Right ventricle myocardium inferior (tissue), 1 donor: ENCODE results near the gene C17orf78. TPM values are rescaled to one million over a fixed set of nuclear protein-coding genes. Genes with fewer than 3 reads are reported as not detected.
"Not testable (repeated sequence)": the region's sequence is repeated elsewhere in the genome, so short reads cannot be mapped to it uniquely, and the experiment has no call there.

Experiments
- ATAC-seq: fragments of 200-7000 bp; cut with Tn5 transposase; one replicate; pipeline ENCODE4 v1.9.1; 2020; ENCODE audit warnings: mild to moderate bottlenecking, moderate library complexity
- DNase-seq: peaks from one replicate; pipeline ENCODE4 v3.0.0; 2021; ENCODE audit errors: missing footprints
- intact Hi-C: fragments of 100-400 bp; cut with DNase I; formaldehyde crosslinking; loops from one replicate; pipeline ENCODE4 v1.11.0; 2022
- total RNA-seq: library from RNA; stranded (reverse); fragmentation: NEBNext Ultra II Directional; extraction: Animal tissue kit (Norgen Biotek cat#: 25700); gene quantifications from one replicate; pipeline ENCODE4 v1.2.1, GENCODE V29; 2021
- donor health status: DM: no; HTN: yes; CAD: no; lungs with severe emphysema.

C17orf78 gene
- total RNA-seq, 1 donor from 2014 or later, result not detected

DNA sequence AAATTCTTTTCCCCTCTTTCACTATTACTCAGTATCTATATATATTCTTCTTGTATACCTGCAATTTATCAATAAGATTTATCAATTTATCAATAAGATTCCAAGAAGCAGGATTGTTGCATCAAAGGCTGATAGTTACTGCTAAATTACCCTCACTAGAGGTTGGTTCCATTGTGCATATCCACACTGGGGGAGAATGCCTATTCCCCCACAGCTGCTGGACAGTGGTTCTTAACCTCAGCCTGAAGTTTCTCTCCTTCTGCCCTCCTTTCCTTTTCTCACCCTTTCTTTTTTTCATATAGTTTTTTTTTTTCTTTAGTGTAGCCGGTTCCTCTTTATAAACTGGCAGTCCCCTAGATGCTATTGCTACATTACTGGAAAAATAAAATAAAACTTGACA lies 6.3 kb downstream of the C17orf78 start:
- DNase-seq (no peak), ATAC-seq (no peak)
- intact Hi-C loops, result no loop called here

DNA sequence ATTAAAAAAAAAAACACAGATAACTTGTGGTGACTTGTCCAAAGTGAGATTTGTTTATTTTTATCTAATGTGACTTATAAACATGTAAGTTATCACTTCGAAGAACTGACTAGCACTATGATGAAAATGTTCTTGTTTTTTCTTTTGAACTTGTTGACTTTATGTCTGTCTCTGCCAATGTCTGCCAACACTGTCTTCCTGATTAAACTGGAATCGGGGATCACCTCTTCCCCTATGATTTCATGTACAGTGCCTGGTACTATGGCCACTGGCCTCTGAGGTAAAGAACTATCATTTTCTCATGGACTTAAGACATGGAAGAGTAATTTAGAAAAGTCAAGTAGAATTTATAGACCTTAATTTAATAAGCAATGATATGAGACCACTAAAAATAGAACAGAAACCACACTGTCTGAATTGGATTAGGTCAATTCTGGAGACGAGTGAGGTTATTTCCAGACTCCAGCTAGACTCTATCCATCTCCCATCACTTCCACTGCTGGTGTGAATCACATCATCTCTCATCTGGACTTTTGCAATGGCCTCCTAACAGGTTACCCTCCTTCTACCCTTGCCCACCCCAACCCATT lies 8.9 kb downstream of the C17orf78 start:
- ATAC-seq (no peak), DNase-seq (no peak)
- intact Hi-C loops, result no loop called here

DNA sequence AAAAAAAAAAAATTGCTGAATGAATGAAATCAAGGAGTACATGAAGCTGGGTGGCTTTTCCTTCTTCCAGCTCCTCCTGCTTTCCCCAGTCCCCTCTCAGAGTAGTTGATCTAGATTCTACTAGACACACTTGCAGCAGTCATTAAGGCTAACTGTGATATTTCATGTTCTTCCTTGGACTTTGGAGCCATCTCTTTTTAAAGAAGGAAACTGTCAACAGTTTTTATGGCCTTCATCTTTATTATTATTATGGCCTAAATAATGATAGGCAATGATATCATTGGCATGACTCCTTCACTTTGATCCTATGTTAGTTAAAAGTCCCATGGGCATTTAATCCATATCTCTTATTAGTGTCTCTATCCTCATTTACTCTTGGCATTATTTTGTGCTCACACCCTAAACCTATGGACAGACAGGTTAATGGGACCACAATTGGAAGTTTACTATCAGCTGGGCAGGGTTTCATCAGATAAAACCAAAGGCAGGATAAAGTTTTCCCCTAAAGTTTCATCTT lies 9.7 kb downstream of the C17orf78 start:
- ATAC-seq (no peak), DNase-seq (no peak)
- intact Hi-C loops, result no loop called here

DNA sequence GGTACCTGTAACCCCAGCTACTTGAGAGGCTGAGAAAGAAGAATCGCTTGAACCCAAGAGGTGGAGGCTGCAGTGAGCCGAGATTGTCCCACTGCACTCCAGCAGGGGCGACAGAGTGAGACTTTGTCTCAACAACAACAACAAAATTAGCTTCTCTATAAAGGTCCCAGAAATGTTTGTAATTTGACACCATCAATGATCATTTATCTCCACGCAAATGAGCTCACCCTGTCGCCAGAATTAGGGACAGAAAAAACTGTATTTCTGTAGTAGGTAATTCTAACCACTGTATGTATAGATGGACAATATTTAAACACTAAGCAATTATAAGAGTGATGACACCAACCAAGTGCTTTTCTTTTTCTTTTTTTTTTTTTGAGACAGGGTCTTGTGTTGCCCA lies 10.7 kb downstream of the C17orf78 start:
- intact Hi-C loops, result no loop called here
- DNase-seq (no peak), ATAC-seq (no peak)

DNA sequence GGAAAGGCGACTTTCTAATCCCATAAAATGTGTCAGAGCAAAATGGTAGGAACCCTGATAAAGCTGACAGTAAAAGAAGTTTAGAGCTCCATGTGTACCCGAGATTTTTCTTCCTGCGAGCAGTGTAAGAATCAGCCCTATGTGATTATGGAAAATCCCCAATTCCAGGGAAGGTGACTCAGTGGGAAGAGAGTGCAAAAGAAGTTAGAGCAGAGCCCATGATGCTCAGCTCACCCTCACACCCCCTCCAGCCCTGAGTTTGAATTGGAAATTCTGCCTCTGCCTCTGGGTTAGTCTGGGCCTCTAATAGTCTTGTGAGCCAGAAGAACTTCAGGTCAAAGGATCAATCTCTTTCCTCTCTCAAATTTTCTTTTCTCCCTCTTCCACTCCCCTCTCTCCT lies 12.5 kb downstream of the C17orf78 start:
- DNase-seq, result no peak
- ATAC-seq, result no peak
- intact Hi-C loops, result no loop called here

DNA sequence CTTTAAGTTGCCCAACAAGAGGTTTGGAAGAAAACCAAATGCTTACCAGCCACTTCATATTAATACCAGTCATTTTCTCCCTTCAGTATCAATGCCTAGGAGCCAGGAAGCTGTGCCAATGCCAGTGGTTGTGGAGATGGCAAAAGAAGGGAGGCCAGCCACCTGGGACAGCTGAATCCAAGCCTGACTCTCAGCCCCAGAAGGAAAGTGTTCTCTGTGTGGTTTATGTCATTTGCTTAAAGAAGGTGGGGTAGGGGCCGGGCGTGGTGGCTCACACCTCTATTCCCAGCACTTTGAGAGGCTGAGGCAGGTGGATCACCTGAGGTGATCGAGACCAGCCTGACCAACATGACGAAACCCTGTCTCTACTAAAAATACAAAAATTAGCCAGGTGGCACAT lies 13.4 kb downstream of the C17orf78 start:
- intact Hi-C loops, result no loop called here
- no peak for ATAC-seq
- DNase-seq, result no peak

DNA sequence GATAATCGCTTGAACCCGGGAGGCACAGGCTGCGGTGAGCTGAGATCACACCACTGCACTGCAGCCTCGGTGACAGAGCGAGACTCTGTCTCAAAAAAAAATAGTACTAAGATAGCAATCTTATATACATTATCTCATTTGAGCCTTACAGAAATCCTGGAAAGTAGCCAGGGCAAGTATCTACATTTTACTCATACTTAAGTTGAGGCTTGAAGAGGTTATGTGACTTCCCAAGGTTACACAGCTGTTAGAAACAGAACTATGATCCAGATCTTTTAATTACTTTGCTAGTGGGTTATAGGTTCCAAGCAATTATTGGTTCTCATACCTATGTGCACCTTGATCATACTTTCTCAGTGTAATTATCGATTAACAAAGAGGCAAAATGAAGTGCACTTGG lies 15.4 kb downstream of the C17orf78 start:
- intact Hi-C loops, result no loop called here
- DNase-seq (no peak), ATAC-seq (no peak)

DNA sequence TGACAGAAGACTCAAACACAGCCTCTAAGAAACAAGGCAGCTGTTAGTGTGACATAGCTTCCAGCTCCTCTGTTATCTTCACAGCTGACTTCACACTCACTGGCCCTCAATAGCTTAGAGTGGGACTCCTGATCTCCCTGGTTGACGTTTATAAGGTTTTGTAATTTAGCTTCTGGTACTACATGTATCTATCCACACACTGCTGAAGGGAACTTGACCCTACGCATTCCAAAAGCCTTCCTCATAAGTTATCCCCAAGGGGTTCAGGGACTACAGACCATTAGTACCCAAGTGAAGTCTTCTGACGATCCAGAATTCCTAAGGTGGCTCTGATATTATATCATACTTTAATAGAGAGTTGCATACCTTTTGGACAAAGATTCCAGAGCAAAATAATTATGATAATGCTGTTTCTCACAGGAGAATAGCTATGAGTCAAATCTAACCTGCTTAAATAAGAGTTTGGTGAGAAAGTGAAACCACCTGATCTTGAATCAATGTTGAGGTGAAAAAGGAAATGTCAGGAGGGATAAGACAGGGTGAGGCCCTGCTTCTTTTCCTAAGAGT lies 16.3 kb downstream of the C17orf78 start:
- intact Hi-C loops, result no loop called here
- no peak for DNase-seq
- peak; percentile 95 for ATAC-seq

DNA sequence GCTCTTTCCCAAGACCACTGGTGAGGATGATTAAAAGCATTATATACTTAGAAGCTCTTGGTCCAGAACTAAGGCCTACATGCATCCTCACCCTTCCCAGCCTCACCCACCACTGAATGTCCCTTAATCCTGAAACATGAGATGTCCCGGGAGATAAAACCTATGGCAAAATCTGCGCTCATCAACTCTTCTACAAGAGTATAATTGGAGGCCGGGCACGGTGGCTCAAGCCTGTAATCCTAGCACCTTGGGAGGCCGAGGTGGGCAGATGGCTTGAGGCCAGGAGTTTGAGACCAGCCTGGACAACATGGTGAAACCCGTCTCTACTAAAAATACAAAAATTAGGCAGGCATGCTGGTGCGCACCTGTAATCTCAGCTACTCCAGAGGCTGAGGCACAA lies 17.6 kb downstream of the C17orf78 start:
- intact Hi-C loops, result no loop called here
- ATAC-seq (no peak), DNase-seq (no peak)

DNA sequence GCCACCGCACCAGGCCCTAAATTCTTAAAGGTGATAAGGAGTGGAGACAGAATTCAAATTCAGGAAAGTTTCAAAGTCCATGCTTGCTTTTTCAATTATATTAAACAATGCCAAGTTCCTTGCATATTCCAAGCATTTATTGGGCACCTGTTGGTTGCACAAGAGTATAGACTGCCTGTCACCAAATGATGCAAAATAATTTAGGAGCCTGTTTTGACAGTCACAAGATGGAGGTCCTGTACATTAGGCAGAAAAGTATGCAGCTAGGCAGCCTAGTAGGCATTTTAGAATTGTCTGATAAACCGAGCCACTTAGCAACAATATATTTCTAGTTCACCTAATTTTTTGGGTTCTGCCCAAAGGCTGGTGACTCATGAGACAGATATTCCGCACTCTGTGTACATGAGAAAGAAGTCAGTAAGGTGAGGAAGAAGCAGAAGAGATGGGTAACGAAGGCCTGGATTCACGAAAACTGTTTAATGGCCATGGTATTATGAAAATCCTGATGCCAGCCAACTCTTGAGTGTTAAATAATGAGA lies 23.5 kb downstream of the C17orf78 start:
- intact Hi-C loops, result no loop called here
- ATAC-seq (no peak), DNase-seq (no peak)

DNA sequence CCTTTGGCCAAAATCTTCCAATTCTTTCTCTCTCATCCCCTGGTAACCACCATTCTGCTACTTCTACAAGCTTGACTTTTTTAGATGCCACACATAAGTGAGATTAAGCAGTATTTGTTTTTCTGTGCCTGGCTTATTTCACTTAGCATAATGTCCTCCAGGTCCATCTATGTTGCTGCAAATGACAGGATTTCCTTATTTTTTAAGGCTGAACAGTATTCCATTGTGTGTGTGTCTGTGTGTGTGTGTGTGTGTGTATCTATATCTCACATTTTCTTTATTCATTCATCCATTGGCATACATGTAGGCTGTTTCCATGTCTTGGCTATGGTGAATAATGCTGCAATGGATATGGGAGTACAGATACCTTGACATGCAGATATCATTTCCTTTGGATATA lies 24.7 kb downstream of the C17orf78 start:
- intact Hi-C loops, result no loop called here
- DNase-seq (no peak), ATAC-seq (no peak)

DNA sequence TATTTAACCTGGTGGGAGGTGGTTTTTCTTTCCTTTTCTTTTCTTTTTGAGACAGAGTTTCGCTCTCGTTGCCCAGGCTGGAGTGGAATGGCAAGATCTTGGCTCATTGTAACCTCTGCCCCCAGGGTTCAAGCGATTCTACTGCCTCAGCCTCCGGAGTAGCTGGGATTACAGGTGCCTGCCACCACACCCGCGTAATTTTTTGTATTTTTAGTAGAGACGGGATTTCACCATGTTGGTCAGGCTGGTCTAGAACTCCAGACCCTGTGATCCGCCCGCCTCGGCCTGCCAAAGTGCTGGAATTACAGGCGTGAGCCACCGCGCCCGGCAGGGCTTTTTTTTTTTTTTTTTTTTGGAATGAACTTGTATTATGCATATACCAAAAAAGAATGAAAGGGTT lies 29.7 kb downstream of the C17orf78 start:
- ATAC-seq, DNase-seq: not testable (repeated sequence)
- intact Hi-C loops, result loop anchor here (5.0 kb wide), 1 partner anchor 82 kb away; the partner anchor contains the start of gene DUSP14

DNA sequence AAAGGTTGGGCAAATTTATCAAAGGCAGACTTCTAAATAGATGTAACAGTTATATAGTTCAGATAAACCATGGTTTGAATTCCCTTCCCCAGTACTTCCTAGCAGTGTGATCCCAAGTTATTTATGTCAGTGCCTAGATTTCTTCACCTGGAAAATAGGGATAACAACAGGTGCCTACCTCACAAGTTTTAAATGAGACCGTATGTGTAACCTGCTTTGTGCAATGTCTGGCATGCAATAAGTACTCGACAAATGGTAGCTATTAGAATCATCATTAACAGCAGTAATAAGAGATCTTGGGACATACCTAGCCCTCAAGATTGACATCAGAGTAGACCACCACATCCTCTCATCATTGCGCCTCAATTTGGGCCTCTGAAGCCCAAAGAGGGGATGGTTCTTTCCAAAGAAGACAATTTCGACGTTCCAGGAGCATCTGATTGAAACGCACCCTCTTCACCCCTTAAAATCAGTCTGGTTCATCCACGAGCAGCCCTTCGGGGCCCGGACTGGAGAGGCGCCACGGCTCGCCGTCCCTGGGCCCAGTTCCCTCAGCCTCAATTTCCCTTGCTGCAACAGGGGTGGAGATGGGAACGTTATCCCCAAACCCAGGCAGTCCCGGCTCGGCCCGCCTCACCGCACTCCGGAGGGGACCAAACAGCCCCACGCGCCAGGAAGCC lies 30.3 kb downstream of the C17orf78 start:
- intact Hi-C loops, result loop anchor here (2.0 to 5.0 kb wide), 2 partner anchors 47 to 81 kb away; partner anchors contain the start of gene DUSP14
- ATAC-seq (no peak), DNase-seq (no peak)

DNA sequence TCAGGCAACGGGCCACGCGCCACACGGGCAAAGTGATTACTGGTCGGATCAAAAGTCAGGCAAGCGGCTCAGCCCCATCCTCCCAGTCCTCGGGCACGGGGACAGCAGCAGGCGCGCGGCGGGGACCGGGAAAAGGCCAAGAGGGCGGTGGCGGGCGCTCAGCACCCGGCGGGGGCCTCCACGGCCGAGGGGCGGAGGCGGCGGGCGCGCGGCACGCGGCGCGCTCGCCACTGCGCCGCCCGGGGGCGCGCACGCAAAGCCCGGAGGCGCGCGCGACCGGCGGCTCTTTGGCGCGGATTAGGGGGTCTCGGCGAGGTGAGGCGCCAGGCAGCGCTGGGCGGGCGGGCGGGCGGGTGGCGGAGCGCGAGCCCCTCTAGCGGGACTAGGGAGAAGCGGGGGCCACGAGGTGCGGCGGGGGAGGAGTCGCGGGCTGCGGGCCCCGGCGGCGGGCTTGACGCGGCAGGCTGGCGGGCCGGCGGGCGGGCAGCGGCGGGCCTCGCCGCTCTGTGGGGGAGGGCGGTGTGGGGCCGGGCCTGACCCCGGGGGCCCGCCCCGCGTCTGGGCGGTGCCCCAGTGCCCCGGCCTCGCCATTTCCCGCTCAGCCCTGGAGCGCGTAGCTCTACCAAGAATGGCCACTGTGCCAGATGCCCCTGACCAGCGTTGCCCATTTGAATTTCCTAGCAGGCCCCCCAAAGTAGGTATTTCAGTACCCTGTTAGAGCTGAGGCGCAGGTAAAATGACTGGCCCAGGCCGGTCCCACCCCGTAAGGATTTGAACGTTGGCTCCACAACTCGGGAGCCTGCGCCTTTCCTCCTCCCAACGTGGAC lies 31.1 kb downstream of the C17orf78 start, which contains the start of the genes ACACA and TADA2A:
ACACA (minus strand) TSS at position 202 of the 827 bp plus-strand sequence. CDS start 537 bp downstream, outside the sequence.
TADA2A (plus strand) TSS at position 252 of the 827 bp plus-strand sequence. CDS start 4,480 bp downstream, outside the sequence.
- intact Hi-C loops, result loop anchor here (2.0 to 5.0 kb wide), 2 partner anchors 48 to 80 kb away; partner anchors contain the start of gene DUSP14
- DNase-seq, result peak; percentile 90
- peak; percentile 98 for ATAC-seq

DNA sequence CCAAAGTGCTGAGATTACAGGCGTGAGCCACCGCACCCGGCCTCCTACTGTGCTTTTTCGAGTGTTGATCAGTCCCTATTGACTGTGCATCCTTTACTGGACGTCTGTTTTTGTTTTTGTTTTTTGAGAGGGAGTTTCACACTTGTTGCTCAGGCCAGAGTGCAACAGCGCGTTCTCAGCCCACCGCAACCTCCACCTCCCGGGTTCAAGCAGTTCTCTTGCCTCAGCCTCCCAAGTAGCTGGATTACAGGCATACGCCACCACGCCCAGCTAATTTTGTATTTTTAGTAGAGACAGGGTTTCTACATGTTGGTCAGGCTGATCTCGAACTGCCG lies 32.3 kb downstream of the C17orf78 start:
- DNase-seq, ATAC-seq: not testable (repeated sequence)
- intact Hi-C loops, result loop anchor here (5.0 kb wide), 1 partner anchor 79 kb away; the partner anchor contains the start of gene DUSP14

DNA sequence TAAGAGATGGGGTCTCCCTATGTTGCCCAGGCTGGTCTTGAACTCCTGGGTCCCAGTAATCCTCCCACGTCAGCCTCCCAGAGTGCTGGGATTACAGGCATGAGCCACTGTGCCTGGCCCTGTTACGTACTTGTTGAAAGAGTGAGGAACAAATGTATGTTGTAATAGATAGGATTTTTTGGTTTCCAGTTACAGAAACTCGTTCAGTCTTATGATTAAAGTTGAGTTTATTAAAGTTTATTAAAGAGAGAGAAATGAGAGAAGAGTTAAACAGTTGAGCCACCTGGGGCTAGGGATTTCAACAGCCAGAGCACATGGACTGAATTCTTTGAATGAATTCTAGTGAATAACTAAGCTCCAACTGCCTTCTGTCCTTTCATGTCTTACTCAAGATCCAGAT lies 34.6 kb downstream of the C17orf78 start:
- intact Hi-C loops, result no loop called here
- no peak for DNase-seq
- no peak for ATAC-seq

DNA sequence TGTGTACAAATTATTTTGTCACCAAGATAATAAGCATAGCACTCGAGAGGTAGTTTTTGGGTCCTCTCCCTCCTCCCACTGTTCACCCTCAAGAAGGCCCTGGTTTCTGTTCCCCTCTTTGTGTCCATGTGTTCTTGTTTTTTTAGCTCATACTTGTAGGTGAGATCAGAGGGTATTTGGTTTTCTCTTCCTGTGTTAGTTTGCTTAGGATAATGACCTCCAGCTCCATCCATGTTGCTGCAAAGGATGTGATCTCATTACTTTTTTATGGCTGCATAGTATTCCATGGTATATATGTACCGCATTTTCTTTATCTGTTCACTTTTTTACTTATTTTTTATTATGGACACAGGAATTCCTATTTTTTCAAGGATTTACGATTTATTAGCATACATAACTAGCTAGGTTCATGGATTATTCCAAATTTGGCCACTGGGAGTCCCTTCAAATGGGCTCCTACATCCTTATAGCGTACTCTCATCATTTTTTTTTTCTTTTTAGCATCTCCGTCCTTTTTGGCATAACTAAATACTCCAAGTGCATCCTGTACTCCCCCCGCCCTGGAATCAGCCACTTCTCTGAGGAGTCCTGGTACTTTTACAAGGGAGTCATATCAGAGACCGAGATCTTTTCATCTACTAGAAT lies 38.2 kb downstream of the C17orf78 start:
- ATAC-seq, result no peak
- intact Hi-C loops, result no loop called here
- DNase-seq, result no peak

DNA sequence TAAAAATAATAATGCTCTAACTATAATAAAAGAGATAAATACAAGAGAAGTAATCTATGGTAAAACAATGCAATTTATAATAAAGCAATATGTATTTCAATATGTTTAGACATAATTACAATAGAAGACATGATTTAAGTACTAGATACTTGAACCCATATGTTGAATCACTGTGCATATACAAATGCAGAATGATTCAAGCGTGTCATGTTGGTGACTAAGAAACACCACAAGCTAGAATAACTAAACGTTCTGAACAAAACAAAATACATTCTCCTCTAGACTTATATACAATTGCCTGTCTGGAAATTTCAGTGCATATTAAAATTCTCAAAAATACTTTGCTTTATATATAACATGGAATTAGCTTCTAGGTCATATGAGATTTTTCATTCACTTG lies 42.1 kb downstream of the C17orf78 start:
- no peak for DNase-seq
- no peak for ATAC-seq
- intact Hi-C loops, result no loop called here
